Measurements from ENCODE around the gene AFF1.

- TF ChIP-seq TAF1 (IDR thresholded peaks at IDR 0.05; ENCODE audit: borderline replicate concordance, low read depth, low read length) = no peak
- TF ChIP-seq POLR2AphosphoS5 (IDR thresholded peaks at IDR 0.05; ENCODE audit: low read depth, low read length) = no peak
Measured at GRCh38 chr4:87042221-87042620, 107.4 kb downstream of the AFF1 start.

Measured in GM12892 (cell line).